M059J (cell line): ENCODE data around the gene TRIP6. TPM values are rescaled to one million over a fixed set of nuclear protein-coding genes. Genes with fewer than 3 reads are reported as not detected.
A peak's percentile ranks its signal among the peaks of the same experiment; 100 is the strongest.

ENCODE experiments used
- DNase-seq: peaks from one replicate; pipeline ENCODE4 v3.0.0-alpha.2; 2012; ENCODE audit warnings: low read depth
- total RNA-seq: library from RNA; depleted of rRNA; stranded (reverse); fragments of >200 nt; shearing (Covaris generic); gene quantifications from 2 replicates; pipeline ENCODE4 v1.2.3, GENCODE V29; 2014

TRIP6 gene
- total RNA-seq, 1 experiment from 2014 or later: 106 TPM

DNA sequence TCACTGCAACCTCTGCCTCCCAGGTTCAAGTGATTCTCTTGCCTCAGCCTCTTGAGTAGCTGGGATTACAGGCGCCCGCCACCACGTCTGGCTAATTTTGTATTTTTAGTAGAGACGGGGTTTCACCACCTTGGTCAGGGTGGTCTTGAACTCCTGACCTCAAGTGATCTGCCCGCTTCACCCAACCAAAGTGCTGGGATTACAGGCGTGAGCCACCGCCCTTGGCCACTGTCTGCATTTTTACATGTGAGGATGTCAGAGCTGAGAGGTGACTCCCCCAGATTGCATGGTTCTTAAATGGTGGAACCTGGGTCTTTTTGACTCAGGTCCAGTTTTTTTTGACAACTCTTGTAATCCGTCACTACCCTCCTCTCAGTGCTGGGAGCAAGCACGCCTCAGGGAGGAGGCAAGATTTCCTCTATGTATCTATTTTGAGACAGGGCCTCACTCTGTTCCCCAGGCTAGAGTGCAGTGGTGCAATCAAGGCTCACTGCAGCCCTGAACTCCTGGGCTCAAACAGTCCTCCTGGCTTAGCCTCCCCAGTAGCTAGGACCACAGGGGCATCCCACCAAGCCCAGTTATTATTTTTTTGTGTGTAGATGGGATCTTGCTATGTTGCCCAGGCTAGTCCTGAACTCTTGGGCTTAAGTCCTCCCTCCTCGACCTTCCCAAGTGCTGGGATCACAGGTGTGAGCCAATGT is 6.6 kb downstream of the TRIP6 start:
- DNase-seq: no peak

DNA sequence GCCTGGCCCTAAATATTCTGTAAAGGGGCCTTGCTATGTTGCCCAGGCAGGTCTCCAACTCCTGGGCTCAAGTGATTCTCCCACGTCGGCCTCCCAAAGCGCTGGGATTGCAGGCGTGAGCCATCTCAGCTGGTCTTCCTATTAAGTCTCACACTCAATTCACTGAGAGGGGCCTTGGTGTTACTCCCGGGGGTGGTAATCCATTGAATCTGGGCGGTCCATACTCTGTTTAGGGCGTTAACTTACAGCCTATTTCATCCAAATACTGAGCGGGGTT is 7.1 kb downstream of the TRIP6 start:
- no peak for DNase-seq

DNA sequence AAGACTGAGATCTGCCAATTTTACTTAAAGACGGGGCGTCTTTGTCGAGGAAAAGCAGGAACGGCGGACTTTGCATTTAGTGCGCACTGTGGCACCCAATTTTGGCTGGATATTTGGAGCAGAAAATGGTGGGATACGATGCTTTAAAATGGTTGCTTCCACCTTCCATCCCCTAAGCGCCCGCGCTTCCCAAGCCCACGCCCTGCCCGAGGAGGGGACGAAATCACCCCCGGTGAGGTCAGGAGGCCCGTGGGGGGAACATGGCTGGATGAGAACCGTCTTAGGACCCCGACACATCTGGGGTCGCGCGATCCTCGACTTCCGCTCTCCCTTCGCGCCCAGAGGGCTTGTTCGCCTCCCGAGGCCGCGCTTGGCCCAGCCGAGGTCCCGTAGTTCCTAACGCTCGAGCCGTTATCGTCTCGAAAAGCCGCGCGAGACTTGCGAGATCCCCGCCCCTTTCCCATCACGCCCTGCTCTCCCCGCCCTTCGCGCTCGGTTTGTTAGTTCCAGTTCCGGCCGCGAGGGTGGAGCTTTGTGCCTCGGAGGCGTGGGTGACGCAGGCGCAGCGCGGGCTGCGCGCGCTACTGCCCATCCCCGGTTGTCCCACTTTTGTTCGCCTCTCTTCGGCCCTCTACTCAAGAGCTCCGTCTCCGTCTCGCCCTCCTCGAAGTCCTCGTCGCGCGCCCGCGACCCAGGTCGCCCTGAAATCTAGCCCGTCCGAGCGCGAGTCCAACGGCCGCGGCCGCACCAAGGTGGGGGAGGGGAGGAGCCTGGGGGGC is 7.6 kb downstream of the TRIP6 start, which contains the start of gene SRRT:
SRRT (plus strand) TSS at position 527 of the 779 bp plus-strand sequence. CDS start 488 bp downstream, outside the sequence.
- DNase-seq: peak; percentile 98

DNA sequence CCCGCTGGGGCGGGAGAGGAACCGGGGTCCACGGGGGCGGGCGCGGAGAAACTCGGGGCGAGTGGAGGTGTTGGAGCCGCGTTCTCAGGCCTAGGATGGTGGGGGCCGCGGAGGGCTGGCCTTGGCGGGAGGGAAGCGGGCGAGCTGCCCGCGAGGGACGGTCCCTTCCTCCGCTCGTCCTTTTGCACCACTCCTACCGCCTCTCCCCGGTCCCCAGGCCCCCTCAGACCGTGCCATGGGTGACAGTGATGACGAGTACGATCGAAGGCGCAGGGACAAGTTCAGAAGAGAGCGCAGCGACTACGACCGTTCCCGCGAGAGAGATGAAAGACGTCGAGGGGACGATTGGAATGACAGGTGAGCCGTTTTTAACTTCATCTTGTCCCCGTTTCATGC is 8.2 kb downstream of the TRIP6 start:
- peak; percentile 47 for DNase-seq

DNA sequence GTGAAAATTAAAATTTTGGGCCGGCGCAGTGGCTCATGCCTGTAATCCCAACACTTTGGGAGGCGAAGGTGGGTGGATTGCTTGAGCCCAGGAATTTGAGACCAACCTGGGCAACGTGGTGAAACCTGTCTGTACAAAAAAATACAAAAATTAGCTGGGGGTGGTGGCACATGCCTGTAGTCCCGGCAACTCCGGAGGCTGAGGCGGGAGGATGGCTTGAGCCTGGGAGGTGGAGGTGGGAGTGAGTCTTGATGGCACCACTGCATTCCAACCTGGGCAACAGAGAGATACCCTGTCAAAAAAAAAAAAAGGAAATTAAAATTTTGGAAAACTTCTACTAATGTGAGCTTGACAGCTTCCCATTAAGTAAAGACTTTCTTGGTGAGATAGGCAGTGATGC is 10.8 kb downstream of the TRIP6 start:
- no peak for DNase-seq

DNA sequence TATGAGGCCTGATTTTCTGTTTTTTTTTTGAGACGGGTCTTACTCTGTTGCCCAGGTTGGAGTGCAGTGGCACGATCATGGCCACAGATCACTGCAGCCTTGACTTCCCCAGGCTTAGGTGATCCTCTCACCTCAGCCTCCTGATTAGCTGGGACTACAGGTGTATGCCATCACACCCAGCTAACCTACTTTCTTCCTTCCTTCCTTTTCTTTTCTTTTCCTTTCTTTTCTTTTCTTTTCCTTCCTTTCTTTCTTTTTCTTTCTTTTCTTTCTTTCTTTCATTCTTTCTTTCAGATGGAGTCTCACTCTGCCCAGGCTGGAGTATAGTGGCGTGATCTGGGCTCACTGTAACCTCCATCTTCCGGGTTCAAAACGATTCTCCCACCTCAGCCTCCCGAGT is 11.5 kb downstream of the TRIP6 start:
- DNase-seq: no peak

DNA sequence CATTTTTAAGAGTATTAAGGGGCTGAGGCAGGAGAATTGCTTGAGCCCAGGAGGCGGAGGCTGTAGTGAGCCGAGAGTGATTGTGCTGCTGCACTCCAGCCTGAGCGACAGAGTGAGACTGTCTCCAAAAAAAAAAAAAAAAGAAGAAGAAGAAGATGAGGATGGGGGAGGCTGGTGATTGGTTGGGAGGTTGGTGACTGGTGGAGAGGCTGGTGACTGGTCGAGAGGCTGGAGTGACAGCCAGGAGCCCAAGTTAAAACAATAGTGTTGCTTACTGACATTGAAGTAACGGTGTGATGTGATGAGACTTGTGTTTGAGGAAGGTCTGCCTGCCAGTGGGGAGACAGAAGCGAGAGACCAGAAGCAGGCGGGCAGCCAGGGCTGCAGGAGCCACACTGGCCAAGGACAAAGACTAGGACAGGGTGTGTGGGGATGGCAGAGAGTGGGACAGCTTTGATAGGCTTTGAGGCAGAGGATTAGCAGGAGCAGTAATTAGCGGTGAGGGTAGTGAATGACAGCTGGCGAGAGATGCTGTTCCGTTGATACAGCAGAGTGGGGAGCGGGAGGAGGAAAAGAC is 12.6 kb downstream of the TRIP6 start:
- no peak for DNase-seq

DNA sequence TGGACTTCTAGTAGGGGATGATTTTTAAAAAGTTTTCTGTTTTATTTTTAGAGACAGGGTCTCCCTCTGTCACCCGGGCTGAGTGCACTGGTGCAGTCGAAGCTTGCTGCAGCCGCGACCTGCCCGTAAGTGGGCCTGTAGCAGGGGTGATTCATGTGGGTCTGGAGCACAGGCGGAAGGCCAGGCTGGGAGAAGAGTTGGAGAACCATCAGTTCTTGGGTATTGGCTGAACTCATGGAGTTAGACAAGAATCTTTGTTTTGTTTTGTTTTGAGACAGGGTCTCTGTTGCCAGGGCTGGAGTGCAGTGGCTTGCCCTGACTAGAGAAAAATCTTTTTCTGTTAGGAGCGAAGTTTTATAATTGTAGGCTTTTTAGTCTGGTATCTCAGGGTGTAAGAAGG is 13.5 kb downstream of the TRIP6 start:
- DNase-seq: no peak

DNA sequence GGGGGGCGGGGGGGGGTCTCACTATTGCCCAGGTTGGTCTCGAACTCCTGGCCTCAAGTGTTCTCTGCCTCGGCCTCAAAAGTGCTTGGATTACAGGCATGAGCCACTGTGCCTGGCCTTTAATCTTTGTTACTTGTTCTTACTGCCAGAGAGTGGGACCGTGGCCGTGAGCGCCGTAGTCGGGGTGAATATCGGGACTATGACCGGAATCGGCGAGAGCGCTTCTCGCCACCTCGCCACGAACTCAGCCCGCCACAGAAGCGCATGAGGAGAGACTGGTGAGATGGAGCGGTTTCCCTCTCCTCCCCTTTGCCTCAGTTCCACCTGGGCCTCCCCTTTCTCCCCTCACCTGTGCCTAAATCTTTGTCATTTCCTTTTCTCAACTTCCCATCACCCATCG is 13.9 kb downstream of the TRIP6 start:
- no peak for DNase-seq

DNA sequence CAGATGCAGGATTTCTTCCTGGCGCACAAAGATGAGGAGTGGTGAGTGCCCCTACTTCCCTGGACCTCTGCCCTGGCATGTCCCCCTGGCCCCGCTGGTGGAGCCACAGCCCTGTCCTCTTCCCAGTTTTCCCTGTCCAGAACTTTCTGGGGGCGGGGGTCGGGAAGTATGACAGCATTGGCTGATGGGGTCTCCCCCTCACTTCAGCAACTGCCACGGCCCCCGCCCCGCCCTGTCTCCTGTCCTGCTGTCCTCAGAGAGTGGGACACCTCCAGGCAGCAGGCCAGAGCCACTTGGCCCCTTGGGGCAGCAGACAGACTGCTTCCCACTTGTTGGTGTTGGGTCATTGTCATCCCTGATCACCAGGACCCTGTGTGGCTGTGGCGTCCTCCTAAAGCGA is 15.0 kb downstream of the TRIP6 start:
- DNase-seq: no peak

DNA sequence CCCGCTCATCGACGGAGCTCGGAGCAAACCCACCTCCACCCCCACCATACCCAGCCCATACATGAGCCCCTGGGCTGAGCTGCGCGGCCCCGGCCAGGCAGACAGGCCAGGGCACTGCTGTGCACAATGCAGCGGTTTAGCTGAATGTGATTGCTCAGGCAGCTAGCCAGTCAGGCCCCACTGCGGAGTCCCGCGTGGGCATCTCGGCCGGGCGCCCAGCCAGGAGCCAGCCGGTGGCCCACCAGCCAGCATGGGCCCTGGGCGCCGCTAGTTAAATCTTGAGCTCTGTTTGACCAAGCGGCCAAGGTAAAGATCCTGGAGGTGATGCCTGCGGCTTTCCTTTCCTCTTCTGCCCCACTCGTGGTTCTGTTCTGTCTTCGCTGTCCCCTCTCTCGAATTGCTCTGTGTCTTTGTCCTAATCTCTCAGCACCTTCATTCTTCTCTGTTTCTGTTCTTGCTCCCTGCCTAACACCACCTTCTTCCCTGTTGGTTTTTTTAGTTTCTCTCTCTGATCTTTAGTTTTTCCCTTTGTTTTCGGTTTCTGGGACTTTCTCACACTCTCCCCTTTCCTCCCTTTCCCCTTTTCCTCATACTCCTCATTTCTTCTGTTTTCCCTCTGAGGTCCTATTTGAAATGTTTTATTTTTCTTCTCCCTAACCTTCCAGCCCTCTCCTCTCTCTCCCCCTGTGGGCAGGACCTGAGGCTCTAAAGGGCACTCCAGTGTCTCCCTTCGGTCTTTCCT is 15.8 kb downstream of the TRIP6 start:
- DNase-seq: no peak

DNA sequence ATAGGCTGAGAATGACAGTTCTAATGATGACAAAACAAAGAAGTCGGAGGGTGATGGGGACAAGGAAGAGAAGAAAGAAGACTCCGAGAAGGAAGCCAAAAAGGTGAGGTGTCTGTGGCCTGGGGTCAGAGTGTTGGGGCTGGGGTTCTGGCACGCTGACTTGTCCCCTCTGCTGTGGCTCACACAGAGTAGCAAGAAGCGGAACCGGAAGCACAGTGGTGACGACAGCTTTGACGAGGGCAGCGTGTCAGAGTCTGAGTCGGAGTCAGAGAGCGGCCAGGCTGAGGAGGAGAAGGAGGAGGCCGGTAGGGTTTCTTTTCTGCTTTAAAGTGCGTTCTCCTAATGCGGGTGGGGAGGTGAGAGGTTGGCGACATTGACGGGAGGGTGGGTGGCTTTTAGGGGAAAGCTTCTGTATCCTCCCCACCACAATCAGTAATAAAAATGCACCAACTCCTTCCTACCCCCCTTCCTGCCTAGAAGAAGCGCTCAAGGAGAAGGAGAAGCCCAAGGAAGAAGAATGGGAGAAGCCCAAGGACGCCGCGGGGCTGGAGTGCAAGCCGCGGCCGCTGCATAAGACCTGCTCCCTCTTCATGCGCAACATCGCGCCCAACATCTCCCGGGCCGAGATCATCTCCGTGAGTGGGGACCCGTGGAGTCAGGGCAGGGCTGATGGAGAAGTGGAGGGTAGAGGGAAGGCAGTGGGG is 17.7 kb downstream of the TRIP6 start:
- DNase-seq: no peak

DNA sequence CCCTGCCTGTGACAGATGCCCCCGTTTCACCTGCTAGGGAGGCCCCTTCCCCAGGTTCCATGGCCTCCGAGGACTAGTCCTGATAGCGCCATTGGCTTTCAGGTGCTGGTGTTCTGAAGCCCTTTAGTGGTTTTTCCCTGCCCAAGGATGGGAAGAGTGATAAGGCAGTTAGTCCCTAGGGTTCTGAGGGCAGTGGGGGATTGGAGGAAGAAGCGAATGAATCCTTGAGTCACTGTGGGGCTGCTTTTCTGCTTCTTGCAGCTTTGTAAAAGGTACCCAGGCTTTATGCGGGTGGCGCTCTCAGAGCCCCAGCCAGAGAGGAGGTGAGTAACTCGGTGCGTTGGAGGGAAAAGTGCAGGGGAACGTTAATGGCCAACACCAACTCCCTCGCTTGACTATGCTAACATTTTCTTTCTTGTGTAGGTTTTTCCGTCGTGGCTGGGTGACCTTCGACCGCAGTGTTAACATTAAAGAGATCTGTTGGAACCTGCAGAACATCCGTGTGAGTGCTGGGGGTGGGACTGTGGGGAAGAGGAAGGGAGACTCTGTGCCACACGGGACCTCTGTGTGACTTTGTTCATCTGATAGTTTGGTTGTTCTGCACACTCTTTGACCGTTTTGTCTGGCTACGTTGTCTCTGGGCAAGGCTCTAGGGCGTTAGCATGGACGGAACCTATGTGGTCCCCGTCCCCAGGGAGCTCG is 18.4 kb downstream of the TRIP6 start:
- DNase-seq: no peak

DNA sequence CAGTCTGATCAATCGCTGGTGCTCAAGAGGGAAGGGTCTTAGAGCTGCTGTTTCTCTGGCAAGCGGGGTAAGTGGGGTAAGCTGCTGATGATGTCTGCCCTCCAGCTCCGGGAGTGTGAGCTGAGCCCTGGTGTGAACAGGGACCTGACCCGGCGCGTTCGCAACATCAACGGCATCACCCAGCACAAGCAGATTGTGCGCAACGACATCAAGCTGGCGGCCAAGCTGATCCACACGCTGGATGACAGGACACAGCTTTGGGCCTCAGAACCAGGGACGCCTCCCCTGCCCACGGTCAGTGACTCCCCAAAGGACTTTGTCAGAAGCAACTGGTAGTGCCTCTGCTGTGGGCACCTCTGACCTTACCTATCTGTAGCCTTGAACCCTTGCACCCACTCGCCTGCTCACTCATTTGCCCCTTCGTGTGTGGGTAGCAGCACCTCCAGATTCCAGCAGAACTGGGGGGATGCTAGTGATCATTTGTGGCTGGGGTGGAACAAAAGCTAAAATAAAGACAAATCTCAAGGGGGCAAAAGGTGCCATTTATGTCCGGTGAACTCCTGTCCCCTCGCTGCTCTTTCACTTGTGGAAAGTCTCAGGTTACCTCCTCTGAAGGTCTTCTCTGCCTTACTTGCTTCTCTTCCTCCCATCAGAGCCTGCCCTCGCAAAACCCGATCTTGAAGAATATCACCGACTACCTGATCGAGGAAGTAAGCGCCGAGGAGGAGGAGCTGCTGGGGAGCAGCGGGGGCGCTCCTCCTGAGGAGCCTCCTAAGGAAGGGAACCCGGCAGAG is 19.2 kb downstream of the TRIP6 start:
- DNase-seq: no peak

DNA sequence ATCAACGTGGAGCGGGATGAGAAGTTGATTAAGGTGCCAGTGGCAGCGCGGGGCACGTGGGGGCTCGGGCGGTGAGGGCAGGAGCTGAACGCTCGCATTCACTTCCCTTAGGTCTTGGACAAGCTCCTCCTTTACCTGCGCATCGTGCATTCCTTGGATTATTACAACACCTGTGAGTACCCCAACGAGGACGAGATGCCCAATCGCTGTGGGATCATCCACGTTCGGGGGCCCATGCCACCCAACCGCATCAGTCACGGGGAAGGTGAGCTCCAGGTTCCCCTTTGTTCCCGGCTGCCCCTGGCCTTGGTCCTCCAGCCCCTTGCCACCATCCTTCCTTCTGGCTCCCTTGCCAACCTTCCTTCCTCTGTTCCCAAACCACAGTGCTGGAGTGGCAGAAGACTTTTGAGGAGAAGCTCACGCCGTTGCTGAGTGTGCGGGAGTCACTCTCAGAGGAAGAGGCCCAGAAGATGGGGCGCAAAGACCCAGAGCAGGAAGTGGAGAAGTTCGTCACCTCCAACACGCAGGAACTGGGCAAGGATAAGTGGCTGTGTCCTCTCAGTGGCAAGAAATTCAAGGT is 19.8 kb downstream of the TRIP6 start:
- DNase-seq: no peak

DNA sequence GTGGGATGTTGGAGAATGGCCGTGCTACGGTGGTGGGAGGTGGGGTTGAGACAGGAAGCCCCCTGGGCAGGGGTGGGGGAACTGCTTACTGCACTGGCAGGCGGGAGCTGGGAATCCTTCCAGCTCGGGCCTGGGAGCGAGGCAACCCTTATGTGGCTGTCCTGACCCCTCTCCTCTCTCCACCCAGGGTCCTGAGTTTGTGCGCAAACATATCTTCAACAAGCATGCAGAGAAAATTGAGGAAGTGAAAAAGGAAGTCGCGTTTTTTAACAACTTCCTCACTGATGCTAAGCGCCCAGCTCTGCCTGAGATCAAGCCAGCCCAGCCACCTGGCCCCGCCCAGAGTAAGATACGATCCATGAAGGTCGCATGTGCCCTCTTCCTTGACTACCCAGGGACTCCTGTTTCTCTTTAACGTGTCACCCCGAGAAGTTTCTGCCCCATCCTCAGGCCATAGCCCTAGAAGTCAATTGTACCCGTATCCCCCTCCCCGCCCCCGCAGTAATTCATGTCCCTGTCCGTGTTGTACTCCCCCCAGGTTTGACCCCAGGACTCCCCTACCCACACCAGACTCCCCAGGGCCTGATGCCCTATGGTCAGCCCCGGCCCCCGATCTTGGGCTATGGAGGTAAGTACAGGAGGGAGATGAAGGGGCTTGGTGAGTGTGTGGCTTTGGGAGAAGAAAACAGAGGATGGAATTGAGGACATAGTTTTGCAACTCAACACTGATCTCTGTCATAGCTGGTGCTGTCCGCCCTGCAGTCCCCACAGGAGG is 20.5 kb downstream of the TRIP6 start:
- DNase-seq: no peak

DNA sequence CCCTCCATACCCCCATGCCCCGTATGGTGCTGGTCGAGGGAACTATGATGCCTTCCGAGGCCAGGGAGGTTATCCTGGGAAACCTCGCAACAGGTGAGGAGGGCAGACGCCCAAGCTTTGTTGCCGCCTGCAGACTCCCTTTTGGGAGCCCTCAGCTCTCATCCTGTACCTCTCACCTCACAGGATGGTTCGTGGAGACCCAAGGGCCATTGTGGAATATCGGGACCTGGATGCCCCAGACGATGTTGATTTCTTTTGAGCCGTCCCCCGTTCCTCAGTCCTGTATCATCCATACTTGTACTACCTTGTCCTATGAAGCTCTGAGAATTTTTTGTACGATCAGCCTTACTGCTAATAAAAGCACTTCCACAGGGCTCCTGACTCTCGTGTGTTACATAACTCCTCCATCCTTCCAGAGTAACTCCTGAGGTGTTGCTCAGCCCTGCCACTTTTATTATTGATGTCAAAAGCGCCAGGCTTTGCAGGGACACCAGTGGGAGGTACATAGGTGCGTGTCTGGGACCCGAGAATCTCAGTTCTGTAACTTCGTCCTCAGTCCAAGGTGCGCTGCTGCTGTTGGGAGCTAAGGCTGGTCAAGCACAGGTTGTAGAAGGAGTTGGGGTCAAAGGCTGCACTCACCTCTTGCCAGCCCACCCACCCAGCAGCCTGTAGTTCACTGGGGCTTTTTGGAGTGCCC is 21.3 kb downstream of the TRIP6 start:
- DNase-seq: peak; percentile 40

DNA sequence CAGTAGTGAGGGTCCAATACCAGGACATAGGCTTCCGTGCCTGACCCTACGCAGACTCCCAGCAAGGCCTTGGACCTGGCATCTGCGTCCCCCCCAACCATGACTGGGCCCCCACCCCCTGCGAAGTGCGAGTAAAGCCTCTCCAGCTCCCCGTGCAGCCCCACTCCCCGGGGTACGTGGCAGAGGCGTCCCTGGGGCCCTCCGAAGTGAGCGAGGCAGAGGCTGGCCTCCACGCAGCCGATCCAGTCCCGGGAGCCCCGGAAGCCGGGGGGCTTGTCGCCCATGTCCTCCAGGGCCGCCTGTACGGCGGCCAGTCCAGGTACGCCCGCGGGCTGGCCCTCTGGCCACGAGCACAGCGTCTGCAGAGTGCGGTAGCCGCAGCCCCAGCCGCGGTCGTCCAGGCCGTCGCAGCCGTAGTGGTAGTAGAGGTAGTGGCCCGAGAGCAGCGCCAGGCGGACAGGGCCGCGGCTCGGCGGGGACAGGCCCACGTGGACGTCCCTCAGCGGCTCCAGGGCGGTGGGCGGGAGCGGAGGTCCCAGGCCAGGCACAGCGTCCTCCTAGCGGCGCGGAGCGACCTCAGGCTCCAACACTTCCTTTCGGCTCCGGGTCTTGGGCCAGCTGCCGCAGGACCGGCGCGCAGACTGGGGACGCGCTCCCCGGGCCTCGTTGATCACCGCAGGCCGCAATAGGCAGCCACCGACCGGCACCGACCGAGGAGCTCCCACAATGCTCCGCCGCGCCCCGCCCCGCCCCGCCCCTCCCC is 22.0 kb downstream of the TRIP6 start, which contains the start of gene UFSP1:
UFSP1 (minus strand) TSS at position 728 of the 763 bp plus-strand sequence; CDS start at position 284, 444 bp downstream.
- DNase-seq: no peak
